SK-N-SH treated with all-trans-retinoic acid at 6 μM for 48 hours (cell line): ENCODE results near the gene TTC23.

Experiments
- CREB5 ChIP-seq: fragments of 250-450 bp; sonication (Bioruptor Pico); IDR thresholded peaks from 2 replicates; pipeline ENCODE4 v1.5.1; 2020; ENCODE audit warnings: low read depth, mild to moderate bottlenecking, moderate library complexity
- CSDC2 ChIP-seq: fragments of 250-450 bp; sonication (Bioruptor Pico); IDR thresholded peaks from 2 replicates; pipeline ENCODE4 v1.5.0; 2020; ENCODE audit warnings: mild to moderate bottlenecking, moderate library complexity
- ESRRG ChIP-seq: fragments of 250-450 bp; sonication (Bioruptor Pico); IDR thresholded peaks from 2 replicates; pipeline ENCODE4 v1.6.1; 2021; ENCODE audit warnings: mild to moderate bottlenecking
- PPARA ChIP-seq: fragments of 250-450 bp; sonication (Bioruptor Pico); IDR thresholded peaks from 2 replicates; pipeline ENCODE4 v1.5.0; 2020; ENCODE audit warnings: mild to moderate bottlenecking, borderline replicate concordance
- TCF4 ChIP-seq: fragments of 250-450 bp; sonication (Bioruptor Pico); IDR thresholded peaks from 2 replicates; pipeline ENCODE4 v1.8.0; 2021; ENCODE audit warnings: mild to moderate bottlenecking, moderate library complexity, borderline replicate concordance
- ZC3H10 ChIP-seq: fragments of 250-450 bp; sonication (Bioruptor Pico); IDR thresholded peaks from 2 replicates; pipeline ENCODE4 v1.5.1; 2021; ENCODE audit warnings: mild to moderate bottlenecking, moderate library complexity
- ZFP30 ChIP-seq: fragments of 450-650 bp; formaldehyde crosslinking; IDR thresholded peaks from 2 replicates; pipeline ENCODE4 v1.5.0; 2022; ENCODE audit warnings: mild to moderate bottlenecking, moderate library complexity

- no peak for TF ChIP-seq CSDC2 (CRISPR knock-in tag)
- no peak for TF ChIP-seq ESRRG (CRISPR knock-in tag)
- TF ChIP-seq PPARA (CRISPR knock-in tag), result no peak
- TF ChIP-seq ZFP30 (CRISPR knock-in tag), result no peak
- TF ChIP-seq TCF4, result no peak
- TF ChIP-seq ZC3H10, result no peak
- TF ChIP-seq CREB5 (CRISPR knock-in tag), result no peak
These were observed 146.1 kb downstream of the TTC23 start for GRCh38 chr15:99103279-99103678.
